ENCODE measurements around the gene RSU1. TPM values are rescaled to one million over a fixed set of nuclear protein-coding genes. Genes with fewer than 3 reads are reported as not detected.

Gene RSU1
- total RNA-seq, 1 donor from 2014 or later = 60.7 TPM

- H3K4me3 Mint-ChIP-seq = no peak overlapping the region
- intact Hi-C loops (cut with micrococcal nuclease) = loop anchor here (10.0 kb wide), 1 partner anchor 782 kb away; no protein-coding TSS in a partner anchor
- ATAC-seq (ENCODE audit: low read depth) = no peak
- H3K27ac Mint-ChIP-seq = no peak overlapping the region
- POLR2A ChIA-PET = no interaction called here
- TF ChIP-seq CTCF (IDR thresholded peaks at IDR 0.05) = no peak
- no peak for DNase-seq
- peaks cover 5% of the 10 kb centered on the region for H3K4me1 Mint-ChIP-seq
- no peaks in the 10 kb centered on the region for H3K27me3 Mint-ChIP-seq
- H3K9me3 Mint-ChIP-seq = peaks cover 16% of the 10 kb centered on the region
- H3K36me3 Mint-ChIP-seq (ENCODE audit: low read depth) = peaks cover 12% of the 10 kb centered on the region
- CTCF ChIA-PET = no interaction called here
Measured at GRCh38 chr10:16822726-16823360, 5.6 kb upstream of the RSU1 start.

GRCh38 chr10:16822027-16822426 lies 4.8 kb upstream of the RSU1 start:
- ChIA-PET POLR2A (no interaction called here), CTCF (no interaction called here)
- DNase-seq (no peak), ATAC-seq (ENCODE audit: low read depth) (no peak)
- Mint-ChIP-seq H3K27me3 (no peaks in the 10 kb centered on the region), H3K36me3 (ENCODE audit: low read depth) (peaks cover 19% of the 10 kb centered on the region), H3K4me1 (peaks cover 7% of the 10 kb centered on the region), H3K4me3 (no peak overlapping the region), H3K27ac (no peak overlapping the region), H3K9me3 (peaks cover 16% of the 10 kb centered on the region)
- intact Hi-C loops (cut with micrococcal nuclease) = loop anchor here (10.0 kb wide), 1 partner anchor 783 kb away; no protein-coding TSS in a partner anchor
- no peak for TF ChIP-seq CTCF (IDR thresholded peaks at IDR 0.05)

GRCh38 chr10:16820421-16820820 lies 3.2 kb upstream of the RSU1 start:
- Mint-ChIP-seq H3K27ac (no peak overlapping the region), H3K27me3 (no peaks in the 10 kb centered on the region), H3K4me1 (peaks cover 17% of the 10 kb centered on the region), H3K4me3 (no peak overlapping the region), H3K36me3 (ENCODE audit: low read depth) (peaks cover 24% of the 10 kb centered on the region), H3K9me3 (peaks cover 16% of the 10 kb centered on the region)
- TF ChIP-seq CTCF (IDR thresholded peaks at IDR 0.05) = no peak
- no peak for DNase-seq
- no peak for ATAC-seq (ENCODE audit: low read depth)
- CTCF ChIA-PET = no interaction called here
- POLR2A ChIA-PET = no interaction called here
- intact Hi-C loops (cut with micrococcal nuclease) = loop anchor here (10.0 kb wide), 1 partner anchor 784 kb away; no protein-coding TSS in a partner anchor

GRCh38 chr10:16820018-16820417 lies 2.8 kb upstream of the RSU1 start:
- ChIA-PET POLR2A (no interaction called here), CTCF (no interaction called here)
- peaks cover 27% of the 10 kb centered on the region for H3K36me3 Mint-ChIP-seq (ENCODE audit: low read depth)
- H3K27me3 Mint-ChIP-seq = no peaks in the 10 kb centered on the region
- ATAC-seq (ENCODE audit: low read depth) (no peak), DNase-seq (no peak)
- H3K4me3 Mint-ChIP-seq = no peak overlapping the region
- H3K27ac Mint-ChIP-seq = no peak overlapping the region
- H3K4me1 Mint-ChIP-seq = peaks cover 21% of the 10 kb centered on the region
- intact Hi-C loops (cut with micrococcal nuclease) = loop anchor here (10.0 kb wide), 1 partner anchor 785 kb away; no protein-coding TSS in a partner anchor
- H3K9me3 Mint-ChIP-seq = peaks cover 16% of the 10 kb centered on the region
- TF ChIP-seq CTCF (IDR thresholded peaks at IDR 0.05) = no peak

- peaks cover 24% of the 10 kb centered on the region for H3K4me1 Mint-ChIP-seq
Measured at GRCh38 chr10:16819436-16819835, 2.2 kb upstream of the RSU1 start.

More at GRCh38 chr10:16819436-16819835, 2.2 kb upstream of the RSU1 start:
- ATAC-seq (ENCODE audit: low read depth) (no peak), DNase-seq (no peak)
- peaks cover 16% of the 10 kb centered on the region for H3K9me3 Mint-ChIP-seq
- no peaks in the 10 kb centered on the region for H3K27me3 Mint-ChIP-seq
- ChIA-PET CTCF (no interaction called here), POLR2A (no interaction called here)
- no peak for TF ChIP-seq CTCF (IDR thresholded peaks at IDR 0.05)
- no peak overlapping the region for H3K27ac Mint-ChIP-seq
- peaks cover 30% of the 10 kb centered on the region for H3K36me3 Mint-ChIP-seq (ENCODE audit: low read depth)
- peak overlapping the region; percentile 36 for H3K4me3 Mint-ChIP-seq
- intact Hi-C loops (cut with micrococcal nuclease) = no loop called here

Measured in activated B cell treated with CpG ODN at 0.5 μM for 24 hours (primary cell).